Measurements from ENCODE around the gene CXorf66. TPM values are rescaled to one million over a fixed set of nuclear protein-coding genes. Genes with fewer than 3 reads are reported as not detected.

The CXorf66 gene
- total and polyA plus RNA-seq, 9 of the 15 experiments (the other 6 are each of a cell fraction or from before 2014, with no cell fraction given): not detected

DNA sequence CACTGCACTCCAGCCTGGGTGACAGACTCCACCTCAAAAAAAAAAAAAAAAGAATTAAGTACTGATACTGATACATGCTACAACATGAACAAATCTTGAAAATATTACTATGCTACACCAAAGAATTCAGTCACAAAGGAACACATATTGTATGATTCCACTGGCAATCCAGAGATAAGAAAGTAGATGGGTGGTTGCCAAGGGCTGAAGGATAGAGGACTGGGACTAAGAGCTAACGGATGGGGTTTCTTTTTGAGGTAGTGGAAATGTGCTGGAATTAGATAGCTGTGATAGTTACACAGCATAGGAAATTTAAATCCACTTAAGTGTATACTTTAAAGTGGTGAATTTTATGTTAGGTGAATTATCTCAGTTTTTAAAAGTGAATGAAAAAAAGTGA lies 45.0 kb downstream of the CXorf66 start:
- Histone ChIP-seq H4K20me1 (replicated peaks; ENCODE audit: control insufficient read depth, insufficient read depth, low read length) (0 out of 2 replicates have a peak, but pooled peaks cover 3% of the 10 kb centered on the region), H3K27ac (ENCODE audit: extremely low read depth, low read depth, low read length) (no peak overlapping the region), H3K9me1 (ENCODE audit: control insufficient read depth, insufficient read depth, low read length) (no peaks in the 10 kb centered on the region), H3K9ac (ENCODE audit: insufficient read depth in 1 of 2, low read depth in 2 of 2, low read length in 2 of 2) (no peak overlapping the region), H3K9me3 (replicated peaks; ENCODE audit: control insufficient read depth, insufficient read depth, low read depth, low read length) (no peaks in the 10 kb centered on the region), H2AFZ (ENCODE audit: low read depth, low read length) (no peak overlapping the region), H3K27me3 (ENCODE audit: control insufficient read depth in 2 of 2, insufficient read depth in 2 of 2, low read length in 2 of 2) (no peaks in the 10 kb centered on the region), H3K36me3 (ENCODE audit: control insufficient read depth, insufficient read depth, low read length) (no peaks in the 10 kb centered on the region; the same call in 2 of the 3 replicates), H3K79me2 (ENCODE audit: control insufficient read depth, insufficient read depth, low read length) (peaks cover 51% of the 10 kb centered on the region), H3K4me3 (no peak overlapping the region), H3K4me2 (ENCODE audit: insufficient read depth, low read length) (no peak overlapping the region), H3K4me1 (replicated peaks in 1 of 2; ENCODE audit: control insufficient read depth in 2 of 2, insufficient read depth in 2 of 2, low read length in 2 of 2) (peaks cover 0 to 2% of the 10 kb centered on the region in 2 experiments; a peak in 1 of 5 replicates)
- 9% methylated on average over 1 of the region's 1 CpG for WGBS (ENCODE audit: insufficient coverage, low coverage, missing lambda C conversion rate)
- ChIA-PET POLR2A (interaction anchor here (1.5 kb wide), 1 partner anchor 10 kb away, joined by 8 read pairs; no protein-coding TSS in a partner anchor), CTCF (ENCODE audit: low intra/inter-chr PET ratio) (no interaction called here)
- FAIRE-seq: no peak
- in situ Hi-C loops (cut with MboI) (no loop called here), intact Hi-C loops (cut with micrococcal nuclease) (no loop called here)
- no TSS peak for BruUV-seq (replicated peaks)
- peak; percentile 50 for ATAC-seq
- peak in 2 of 4 experiments; percentile 9 to 45 for DNase-seq (ENCODE audit: extremely low read depth in 1 of 4, low spot score in 3 of 4)
- no peak for TF ChIP-seq ZNF124 (CRISPR knock-in tag; IDR thresholded peaks at IDR 0.05)
- TF ChIP-seq NFIC (IDR thresholded peaks at IDR 0.05): peak; percentile 35; the same call in 1 of the 2 replicates
- no peak for TF ChIP-seq EZH2 (IDR thresholded peaks at IDR 0.05; ENCODE audit: borderline replicate concordance, low read depth, low read length)
- TF ChIP-seq, protein P1, sequence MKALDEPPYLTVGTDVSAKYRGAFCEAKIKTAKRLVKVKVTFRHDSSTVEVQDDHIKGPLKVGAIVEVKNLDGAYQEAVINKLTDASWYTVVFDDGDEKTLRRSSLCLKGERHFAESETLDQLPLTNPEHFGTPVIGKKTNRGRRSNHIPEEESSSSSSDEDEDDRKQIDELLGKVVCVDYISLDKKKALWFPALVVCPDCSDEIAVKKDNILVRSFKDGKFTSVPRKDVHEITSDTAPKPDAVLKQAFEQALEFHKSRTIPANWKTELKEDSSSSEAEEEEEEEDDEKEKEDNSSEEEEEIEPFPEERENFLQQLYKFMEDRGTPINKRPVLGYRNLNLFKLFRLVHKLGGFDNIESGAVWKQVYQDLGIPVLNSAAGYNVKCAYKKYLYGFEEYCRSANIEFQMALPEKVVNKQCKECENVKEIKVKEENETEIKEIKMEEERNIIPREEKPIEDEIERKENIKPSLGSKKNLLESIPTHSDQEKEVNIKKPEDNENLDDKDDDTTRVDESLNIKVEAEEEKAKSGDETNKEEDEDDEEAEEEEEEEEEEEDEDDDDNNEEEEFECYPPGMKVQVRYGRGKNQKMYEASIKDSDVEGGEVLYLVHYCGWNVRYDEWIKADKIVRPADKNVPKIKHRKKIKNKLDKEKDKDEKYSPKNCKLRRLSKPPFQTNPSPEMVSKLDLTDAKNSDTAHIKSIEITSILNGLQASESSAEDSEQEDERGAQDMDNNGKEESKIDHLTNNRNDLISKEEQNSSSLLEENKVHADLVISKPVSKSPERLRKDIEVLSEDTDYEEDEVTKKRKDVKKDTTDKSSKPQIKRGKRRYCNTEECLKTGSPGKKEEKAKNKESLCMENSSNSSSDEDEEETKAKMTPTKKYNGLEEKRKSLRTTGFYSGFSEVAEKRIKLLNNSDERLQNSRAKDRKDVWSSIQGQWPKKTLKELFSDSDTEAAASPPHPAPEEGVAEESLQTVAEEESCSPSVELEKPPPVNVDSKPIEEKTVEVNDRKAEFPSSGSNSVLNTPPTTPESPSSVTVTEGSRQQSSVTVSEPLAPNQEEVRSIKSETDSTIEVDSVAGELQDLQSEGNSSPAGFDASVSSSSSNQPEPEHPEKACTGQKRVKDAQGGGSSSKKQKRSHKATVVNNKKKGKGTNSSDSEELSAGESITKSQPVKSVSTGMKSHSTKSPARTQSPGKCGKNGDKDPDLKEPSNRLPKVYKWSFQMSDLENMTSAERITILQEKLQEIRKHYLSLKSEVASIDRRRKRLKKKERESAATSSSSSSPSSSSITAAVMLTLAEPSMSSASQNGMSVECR (CRISPR knock-in tag; IDR thresholded peaks at IDR 0.05): no peak
- peak; percentile 46; the same call in 1 of the 2 replicates for TF ChIP-seq CBFA2T3 (IDR thresholded peaks at IDR 0.05)
- peak; percentile 42; the same call in 1 of the 2 replicates for TF ChIP-seq ARID1B (IDR thresholded peaks at IDR 0.05)

Data from K562 (cell line).